Activated T-helper 2 cell treated with anti-CD3 and anti-CD28 coated beads, Interferon-gamma antibody, Interleukin-2, Interleukin-4, amounts not matched to agents 10 μg/mL and 5 μg/mL and 100 μg/mL, durations not matched to agents 14 hours and 24 hours and 36 hours (primary cell): ENCODE data around the gene GOLGA6B. TPM values are rescaled to one million over a fixed set of nuclear protein-coding genes. Genes with fewer than 3 reads are reported as not detected.
"Not testable (repeated sequence)": the region's sequence is repeated elsewhere in the genome, so short reads cannot be mapped to it uniquely, and the experiment has no call there.

Experiments used
- DNase-seq: peaks from one replicate; pipeline ENCODE4 v3.0.0; 2021; ENCODE audit warnings: low spot score
- H3K27ac Mint-ChIP-seq: one replicate; pipeline ENCODE4 v1.8.0; 2021; ENCODE audit warnings: mixed read lengths
- H3K27me3 Mint-ChIP-seq: one replicate; pipeline ENCODE4 v1.8.0; 2021; ENCODE audit warnings: low read depth, mixed read lengths
- H3K36me3 Mint-ChIP-seq: one replicate; pipeline ENCODE4 v1.8.0; 2021; ENCODE audit warnings: low read depth, mixed read lengths
- H3K4me1 Mint-ChIP-seq: one replicate; pipeline ENCODE4 v1.8.0; 2021; ENCODE audit warnings: low read depth, mixed read lengths
- H3K4me3 Mint-ChIP-seq: one replicate; pipeline ENCODE4 v1.8.0; 2021; ENCODE audit warnings: low read depth, mild to moderate bottlenecking, moderate library complexity, mixed read lengths
- H3K9me3 Mint-ChIP-seq: one replicate; pipeline ENCODE4 v1.8.0; 2021; ENCODE audit warnings: mixed read lengths
- intact Hi-C: fragments of 100-400 bp; cut with micrococcal nuclease; formaldehyde crosslinking; loops from one replicate; pipeline ENCODE4 v1.15.1; 2023
- total RNA-seq: library from RNA; stranded (reverse); gene quantifications from 2 replicates; pipeline ENCODE4 v1.2.3, GENCODE V29; 2022

GOLGA6B gene
- total RNA-seq, 1 donor from 2014 or later: not detected

- DNase-seq, H3K36me3 Mint-ChIP-seq, H3K27me3 Mint-ChIP-seq, H3K4me3 Mint-ChIP-seq, intact Hi-C loops, H3K4me1 Mint-ChIP-seq, H3K27ac Mint-ChIP-seq, H3K9me3 Mint-ChIP-seq: not testable (repeated sequence)
Observed at GRCh38 chr15:72629068-72629570, 25.4 kb upstream of the GOLGA6B start.

- H3K4me1 Mint-ChIP-seq, H3K9me3 Mint-ChIP-seq, intact Hi-C loops, H3K27me3 Mint-ChIP-seq, H3K4me3 Mint-ChIP-seq, H3K36me3 Mint-ChIP-seq, H3K27ac Mint-ChIP-seq: not testable (repeated sequence)
- peak; percentile 61 for DNase-seq
Observed at GRCh38 chr15:72636519-72637282, 17.8 kb upstream of the GOLGA6B start.

- H3K4me3 Mint-ChIP-seq, H3K9me3 Mint-ChIP-seq, H3K36me3 Mint-ChIP-seq, H3K27ac Mint-ChIP-seq, DNase-seq, H3K27me3 Mint-ChIP-seq, intact Hi-C loops, H3K4me1 Mint-ChIP-seq: not testable (repeated sequence)
Observed at GRCh38 chr15:72639759-72640483, 14.6 kb upstream of the GOLGA6B start.

GRCh38 chr15:72642271-72642670 is 12.2 kb upstream of the GOLGA6B start:
- H3K4me1 Mint-ChIP-seq, H3K9me3 Mint-ChIP-seq, H3K27me3 Mint-ChIP-seq, intact Hi-C loops, H3K27ac Mint-ChIP-seq, DNase-seq, H3K4me3 Mint-ChIP-seq, H3K36me3 Mint-ChIP-seq: not testable (repeated sequence)

- H3K4me1 Mint-ChIP-seq, H3K27ac Mint-ChIP-seq, H3K36me3 Mint-ChIP-seq, DNase-seq, H3K9me3 Mint-ChIP-seq, intact Hi-C loops, H3K27me3 Mint-ChIP-seq, H3K4me3 Mint-ChIP-seq: not testable (repeated sequence)
Observed at GRCh38 chr15:72648631-72649253, 5.8 kb upstream of the GOLGA6B start.

- H3K27ac Mint-ChIP-seq, H3K4me3 Mint-ChIP-seq, H3K27me3 Mint-ChIP-seq, H3K9me3 Mint-ChIP-seq, DNase-seq, H3K4me1 Mint-ChIP-seq, intact Hi-C loops, H3K36me3 Mint-ChIP-seq: not testable (repeated sequence)
Observed at GRCh38 chr15:72656014-72656413, 1.5 kb downstream of the GOLGA6B start.

- DNase-seq, H3K9me3 Mint-ChIP-seq, intact Hi-C loops, H3K4me1 Mint-ChIP-seq, H3K27ac Mint-ChIP-seq, H3K36me3 Mint-ChIP-seq, H3K4me3 Mint-ChIP-seq, H3K27me3 Mint-ChIP-seq: not testable (repeated sequence)
Observed at GRCh38 chr15:72661081-72661480, 6.6 kb downstream of the GOLGA6B start.

- DNase-seq, H3K4me1 Mint-ChIP-seq, H3K36me3 Mint-ChIP-seq, H3K27ac Mint-ChIP-seq, H3K4me3 Mint-ChIP-seq, intact Hi-C loops, H3K9me3 Mint-ChIP-seq, H3K27me3 Mint-ChIP-seq: not testable (repeated sequence)
Observed at GRCh38 chr15:72663931-72664330, 9.4 kb downstream of the GOLGA6B start.

- DNase-seq, H3K9me3 Mint-ChIP-seq, H3K36me3 Mint-ChIP-seq, H3K27me3 Mint-ChIP-seq, H3K27ac Mint-ChIP-seq, H3K4me1 Mint-ChIP-seq, H3K4me3 Mint-ChIP-seq, intact Hi-C loops: not testable (repeated sequence)
Observed at GRCh38 chr15:72665706-72666105, 11.2 kb downstream of the GOLGA6B start.

- H3K4me1 Mint-ChIP-seq, DNase-seq, H3K4me3 Mint-ChIP-seq, H3K36me3 Mint-ChIP-seq, H3K27ac Mint-ChIP-seq, H3K9me3 Mint-ChIP-seq: not testable (repeated sequence)
- peaks cover 13% of the 10 kb centered on the region for H3K27me3 Mint-ChIP-seq
- intact Hi-C loops: loop anchor here (10.0 kb wide), 2 partner anchors 65 to 355 kb away; no protein-coding TSS in a partner anchor
Observed at GRCh38 chr15:72669803-72670202, 15.3 kb downstream of the GOLGA6B start.

- not testable (repeated sequence) for H3K36me3 Mint-ChIP-seq, H3K9me3 Mint-ChIP-seq, H3K4me1 Mint-ChIP-seq, H3K27ac Mint-ChIP-seq
- Mint-ChIP-seq H3K4me3 (peak overlapping the region; percentile 66), H3K27me3 (peaks cover 13% of the 10 kb centered on the region)
- intact Hi-C loops: loop anchor here (10.0 kb wide), 2 partner anchors 66 to 356 kb away; no protein-coding TSS in a partner anchor
- DNase-seq: peak; percentile 67
Observed at GRCh38 chr15:72670656-72671352, 16.3 kb downstream of the GOLGA6B start.

- Mint-ChIP-seq H3K9me3 (no peaks in the 10 kb centered on the region), H3K4me3 (no peak overlapping the region), H3K36me3 (no peaks in the 10 kb centered on the region), H3K4me1 (peaks cover 10% of the 10 kb centered on the region), H3K27me3 (peaks cover 13% of the 10 kb centered on the region), H3K27ac (no peak overlapping the region)
- intact Hi-C loops: loop anchor here (10.0 kb wide), 2 partner anchors 67 to 357 kb away; no protein-coding TSS in a partner anchor
- no peak for DNase-seq
Observed at GRCh38 chr15:72671525-72671924, 17.0 kb downstream of the GOLGA6B start.
